ENCODE data around the gene SERTAD2. TPM values are rescaled to one million over a fixed set of nuclear protein-coding genes. Genes with fewer than 3 reads are reported as not detected.

Gene SERTAD2
- total RNA-seq, 1 experiment from 2014 or later = 10.3 TPM

DNA sequence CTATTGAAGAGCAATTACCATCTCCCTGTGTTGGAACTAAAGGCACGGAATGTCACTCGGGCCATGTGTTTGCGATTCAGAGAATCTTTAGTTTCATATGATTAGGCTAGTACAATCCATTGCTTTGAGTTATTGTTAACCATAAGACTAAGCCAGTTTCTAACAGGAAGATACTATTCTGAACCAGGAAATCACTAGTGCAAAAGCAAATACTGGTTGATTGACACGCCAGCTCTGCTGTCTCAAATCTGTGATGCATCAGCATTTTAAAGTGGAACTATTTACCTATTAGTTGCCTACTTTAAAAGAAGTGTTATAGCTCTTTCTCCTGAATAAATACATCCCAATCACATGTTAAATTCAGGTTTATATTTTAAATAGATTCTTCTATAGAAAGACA, 67.7 kb downstream of the SERTAD2 start:
- no peak for DNase-seq (ENCODE audit: low spot score)

GRCh38 chr2:64582774-64583340, 70.9 kb downstream of the SERTAD2 start:
- DNase-seq (ENCODE audit: low spot score) = no peak

GRCh38 chr2:64581777-64582539, 71.8 kb downstream of the SERTAD2 start:
- no peak for DNase-seq (ENCODE audit: low spot score)

Other genes starting within 250 kb of the SERTAD2 start
- gene LGALSL, start 199.8 kb downstream of the SERTAD2 start, total RNA-seq (2014; rRNA removed; shearing (Covaris generic)) = 7.6 and 20.3 TPM in 2 replicates
- 24.1 and 30.6 TPM in 2 replicates for gene AFTPH, start 129.6 kb downstream of the SERTAD2 start, total RNA-seq (2014; rRNA removed; shearing (Covaris generic))